Lung (tissue), 16 donors: ENCODE data around the gene GPHA2. TPM values are rescaled to one million over a fixed set of nuclear protein-coding genes. Genes with fewer than 3 reads are reported as not detected.
"Not testable (repeated sequence)": the region's sequence is repeated elsewhere in the genome, so short reads cannot be mapped to it uniquely, and the experiment has no call there.

Experiments
- ATAC-seq: fragments of 200-7000 bp; cut with Tn5 transposase; one replicate; pipeline ENCODE4 v1.9.1; 2020; ENCODE audit warnings: moderate number of reproducible peaks; ENCODE audit not compliant: insufficient read depth, low FRiP score
- DNase-seq, 3 donors: peaks; one replicate each; pipeline ENCODE4 v3.0.0-alpha.2; 2013 to 2017
- H3K27ac ChIP-seq, 2 donors: one replicate each; pipeline ENCODE4 v1.5.1; 2013; ENCODE audit warnings: mild to moderate bottlenecking in 2 of 2, moderate library complexity in 2 of 2, control low read depth in 1 of 2, inconsistent platforms in 1 of 2, low read depth in 1 of 2, low read length in 1 of 2
- H3K27me3 ChIP-seq, 3 donors: one replicate each; pipeline ENCODE4 v1.5.1; 2013; ENCODE audit warnings: low read length in 2 of 3; ENCODE audit not compliant: control insufficient read depth in 3 of 3, insufficient read depth in 3 of 3
- H3K36me3 ChIP-seq, 4 donors: one replicate each; pipeline ENCODE4 v1.5.1; 2013; ENCODE audit warnings: low read length in 4 of 4, mild to moderate bottlenecking in 1 of 4, moderate library complexity in 1 of 4; ENCODE audit not compliant: control insufficient read depth in 4 of 4, insufficient read depth in 4 of 4
- H3K4me1 ChIP-seq, 5 donors: one replicate each; pipeline ENCODE4 v1.5.1; 2013; ENCODE audit warnings: low read length in 5 of 5, mild to moderate bottlenecking in 2 of 5, moderate library complexity in 1 of 5; ENCODE audit not compliant: control insufficient read depth in 5 of 5, insufficient read depth in 5 of 5
- H3K4me3 ChIP-seq: one replicate; pipeline ENCODE4 v1.5.1; 2013; ENCODE audit warnings: mild to moderate bottlenecking, control low read depth, moderate library complexity
- H3K9ac ChIP-seq, 2 donors: one replicate each; pipeline ENCODE4 v1.5.1; 2013; ENCODE audit warnings: low read length in 2 of 2, control low read depth in 1 of 2; ENCODE audit not compliant: insufficient read depth in 1 of 2
- H3K9me3 ChIP-seq, 4 donors: one replicate each; pipeline ENCODE4 v1.5.1; 2013; ENCODE audit warnings: low read length in 3 of 4, mild to moderate bottlenecking in 1 of 4, moderate library complexity in 1 of 4; ENCODE audit not compliant: control insufficient read depth in 4 of 4, insufficient read depth in 3 of 4
- CTCF ChIP-seq: IDR thresholded peaks from 2 replicates; pipeline ENCODE4 v1.5.1; 2012; ENCODE audit warnings: mild to moderate bottlenecking; ENCODE audit errors: control extremely low read depth, extremely low read depth
- WGBS, 2 donors: extraction: QIAGEN DNeasy Blood & Tissue Kit; methylation state at CpG; one replicate each; pipeline ENCODE4 v1.1.7; 2013; 5-methylcytosine and 5-hydroxymethylcytosine counted together
- long read RNA-seq, 5 donors: transcript quantifications; one replicate each; lab custom pipeline, GENCODE V29; 2026
- polyA plus RNA-seq, 2 donors: library from polyadenylated mRNA; stranded (reverse); fragments of 200-250 nt; gene quantifications; one replicate each; pipeline ENCODE4 v1.2.1, GENCODE V29; 2013
- total RNA-seq, 2 donors: library from RNA; depleted of rRNA in 1 of 2; stranded (reverse); fragments of >200 nt in 1 of 2; gene quantifications; one replicate each; pipeline ENCODE4 v1.2.1, GENCODE V29; 2014 to 2021
- donor health status: control.
- donor health status: control.
- donor health status: Bipolar disorder and iron deficiency.
- donor health status: healthy.
- donor health status: DM: yes; HTN: yes; CAD: no.

The GPHA2 gene
- total RNA-seq = not detected
- under 1 TPM in 1 of 2 donors, not detected in 1; 0.19 TPM for polyA plus RNA-seq
- long read RNA-seq, donor 1, partial matches to known transcripts = 0 of 5 reads
- long read RNA-seq, donor 1, other reads (novel, unspliced or antisense) = 5 of 5 reads
- long read RNA-seq, donor 2 = 0 reads
- long read RNA-seq, donor 3 = 0 reads
- long read RNA-seq, donor 4 = 0 reads
- long read RNA-seq, donor 5 = 0 reads

GRCh38 chr11:64935359-64936081, at the start of gene GPHA2:
Gene GPHA2, minus strand, starts transcription at chr11:64935893. Its CDS starts 433 bp downstream, at chr11:64935460.
- Histone ChIP-seq H3K4me3 (no peak within 1 kb of the TSS), H3K27me3 (no peaks in the 10 kb centered on the region), H3K36me3 (peaks cover 4 to 34% (median 10%) of the 10 kb centered on the region in 4 donors), H3K9me3 (no peaks in the 10 kb centered on the region), H3K4me1 (peaks cover 0 to 4% (median 0%) of the 10 kb centered on the region in 5 donors), H3K9ac (no peak within 1 kb of the TSS), H3K27ac (no peak within 1 kb of the TSS)
- WGBS, 2 donors = 70 to 87% methylated on average over 14 of the region's 14 CpGs
- peak; percentile 23 to 59 (median 32) for DNase-seq
- ATAC-seq = no peak
- TF ChIP-seq CTCF = no peak

- not testable (repeated sequence) for DNase-seq, H3K9me3 ChIP-seq, ATAC-seq
Measured at GRCh38 chr11:64983339-64983738, 47.6 kb upstream of the GPHA2 start.

GRCh38 chr11:64976651-64977050, 41.0 kb upstream of the GPHA2 start:
- no peak for DNase-seq
- WGBS, 2 donors = 78 to 82% methylated on average over 2 of the region's 2 CpGs

More at GRCh38 chr11:64983339-64983738, 47.6 kb upstream of the GPHA2 start:
- WGBS, 2 donors = 78 to 87% methylated on average over 5 of the region's 5 CpGs
- H3K27me3 ChIP-seq, H3K4me3 ChIP-seq, H3K27ac ChIP-seq, H3K9ac ChIP-seq, H3K4me1 ChIP-seq, H3K36me3 ChIP-seq: not testable (repeated sequence)

More at GRCh38 chr11:64976651-64977050, 41.0 kb upstream of the GPHA2 start:
- Histone ChIP-seq H3K27me3 (no peaks in the 10 kb centered on the region), H3K4me3 (no peak overlapping the region), H3K9me3 (no peaks in the 10 kb centered on the region), H3K36me3 (no peaks in the 10 kb centered on the region), H3K9ac (no peak overlapping the region), H3K4me1 (peaks cover 0 to 3% (median 0%) of the 10 kb centered on the region in 5 donors), H3K27ac (no peak overlapping the region)
- no peak for ATAC-seq
- TF ChIP-seq CTCF = no peak
